ENCODE data around the gene SLC34A1. TPM values are rescaled to one million over a fixed set of nuclear protein-coding genes. Genes with fewer than 3 reads are reported as not detected.

The SLC34A1 gene
- total RNA-seq, 3 donors from 2014 or later: not detected

DNA sequence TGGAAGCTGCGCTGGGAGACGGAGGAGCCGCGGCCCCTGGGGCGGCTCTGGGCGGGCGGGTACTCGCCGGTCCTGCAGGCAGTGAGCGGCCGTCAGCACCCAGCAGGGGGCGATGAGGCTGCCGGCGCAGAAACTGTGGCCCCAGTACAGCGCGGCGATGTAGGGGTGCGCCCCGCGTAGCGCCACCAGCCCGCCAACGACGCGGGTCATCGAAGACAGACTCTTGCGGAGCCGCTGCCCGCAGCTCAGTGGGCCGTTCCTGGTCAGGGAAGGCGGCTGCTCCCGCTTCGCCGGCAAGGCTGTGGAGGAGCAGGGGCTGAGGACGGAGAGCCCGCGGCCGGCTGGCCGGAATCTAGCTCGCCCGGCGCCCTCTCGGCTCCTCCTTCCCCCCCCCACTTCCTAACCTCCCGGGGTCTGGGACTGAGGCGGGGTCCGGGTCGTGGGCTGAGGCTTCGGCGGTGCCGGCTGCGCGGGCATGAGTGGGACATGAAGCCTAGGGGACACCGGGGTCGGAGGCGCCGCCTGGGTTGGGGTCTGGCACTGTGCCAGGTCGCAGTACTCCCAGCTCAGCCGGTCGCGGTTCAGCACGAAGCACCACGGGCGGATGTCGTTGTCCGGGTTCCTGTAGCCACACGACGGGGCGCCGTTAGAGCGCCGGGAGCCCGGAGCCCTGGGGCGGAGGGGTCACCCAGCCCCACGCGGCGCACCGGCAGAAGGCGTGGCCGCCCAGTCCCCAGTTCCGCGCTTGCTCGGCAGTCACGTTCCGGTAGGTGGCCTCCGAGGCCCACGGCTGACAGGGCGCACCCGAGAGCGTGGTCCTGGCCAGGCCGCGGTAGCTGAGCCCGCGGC, 19.8 kb downstream of the SLC34A1 start:
- Histone ChIP-seq H3K36me3 (ENCODE audit: low read depth) (no peaks in the 10 kb centered on the region), H3K4me1 (ENCODE audit: low read depth) (peaks cover 35% of the 10 kb centered on the region), H3K9me3 (no peaks in the 10 kb centered on the region), H3K4me3 (peak overlapping the region; percentile 16)
- peak; percentile 82 for ATAC-seq
- intact Hi-C loops (cut with DNase I, micrococcal nuclease): no loop called here
- TF ChIP-seq, protein P1, sequence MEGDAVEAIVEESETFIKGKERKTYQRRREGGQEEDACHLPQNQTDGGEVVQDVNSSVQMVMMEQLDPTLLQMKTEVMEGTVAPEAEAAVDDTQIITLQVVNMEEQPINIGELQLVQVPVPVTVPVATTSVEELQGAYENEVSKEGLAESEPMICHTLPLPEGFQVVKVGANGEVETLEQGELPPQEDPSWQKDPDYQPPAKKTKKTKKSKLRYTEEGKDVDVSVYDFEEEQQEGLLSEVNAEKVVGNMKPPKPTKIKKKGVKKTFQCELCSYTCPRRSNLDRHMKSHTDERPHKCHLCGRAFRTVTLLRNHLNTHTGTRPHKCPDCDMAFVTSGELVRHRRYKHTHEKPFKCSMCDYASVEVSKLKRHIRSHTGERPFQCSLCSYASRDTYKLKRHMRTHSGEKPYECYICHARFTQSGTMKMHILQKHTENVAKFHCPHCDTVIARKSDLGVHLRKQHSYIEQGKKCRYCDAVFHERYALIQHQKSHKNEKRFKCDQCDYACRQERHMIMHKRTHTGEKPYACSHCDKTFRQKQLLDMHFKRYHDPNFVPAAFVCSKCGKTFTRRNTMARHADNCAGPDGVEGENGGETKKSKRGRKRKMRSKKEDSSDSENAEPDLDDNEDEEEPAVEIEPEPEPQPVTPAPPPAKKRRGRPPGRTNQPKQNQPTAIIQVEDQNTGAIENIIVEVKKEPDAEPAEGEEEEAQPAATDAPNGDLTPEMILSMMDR (IDR thresholded peaks at IDR 0.05): peak; percentile 65
- DNase-seq: peak; percentile 88 to 94 (median 93)

GRCh38 chr5:177404641-177405179, 20.5 kb downstream of the SLC34A1 start:
- ATAC-seq (no peak), DNase-seq (peak in 1 of 3 donors; percentile 29)
- peaks cover 32% of the 10 kb centered on the region for H3K4me1 ChIP-seq (ENCODE audit: low read depth)
- H3K36me3 ChIP-seq (ENCODE audit: low read depth): no peaks in the 10 kb centered on the region
- H3K9me3 ChIP-seq: no peaks in the 10 kb centered on the region
- TF ChIP-seq, protein P1 (IDR thresholded peaks at IDR 0.05): no peak
- intact Hi-C loops (cut with DNase I, micrococcal nuclease): no loop called here
- H3K4me3 ChIP-seq: peak overlapping the region; percentile 16

- no peak for ATAC-seq
- intact Hi-C loops (cut with DNase I, micrococcal nuclease): no loop called here
- Histone ChIP-seq H3K4me1 (ENCODE audit: low read depth) (peaks cover 29% of the 10 kb centered on the region), H3K36me3 (ENCODE audit: low read depth) (no peaks in the 10 kb centered on the region), H3K4me3 (no peak overlapping the region), H3K9me3 (no peaks in the 10 kb centered on the region)
- TF ChIP-seq, protein P1 (IDR thresholded peaks at IDR 0.05): no peak
- DNase-seq: no peak
These were observed 21.1 kb downstream of the SLC34A1 start for GRCh38 chr5:177405312-177405711.

GRCh38 chr5:177405805-177406204, 21.6 kb downstream of the SLC34A1 start:
- ATAC-seq (no peak), DNase-seq (peak in 2 of 3 donors; percentile 50 to 74)
- H3K9me3 ChIP-seq: no peaks in the 10 kb centered on the region
- H3K4me3 ChIP-seq: no peak overlapping the region
- peaks cover 29% of the 10 kb centered on the region for H3K4me1 ChIP-seq (ENCODE audit: low read depth)
- intact Hi-C loops (cut with DNase I, micrococcal nuclease): no loop called here
- TF ChIP-seq, protein P1 (IDR thresholded peaks at IDR 0.05): no peak
- H3K36me3 ChIP-seq (ENCODE audit: low read depth): no peaks in the 10 kb centered on the region

DNA sequence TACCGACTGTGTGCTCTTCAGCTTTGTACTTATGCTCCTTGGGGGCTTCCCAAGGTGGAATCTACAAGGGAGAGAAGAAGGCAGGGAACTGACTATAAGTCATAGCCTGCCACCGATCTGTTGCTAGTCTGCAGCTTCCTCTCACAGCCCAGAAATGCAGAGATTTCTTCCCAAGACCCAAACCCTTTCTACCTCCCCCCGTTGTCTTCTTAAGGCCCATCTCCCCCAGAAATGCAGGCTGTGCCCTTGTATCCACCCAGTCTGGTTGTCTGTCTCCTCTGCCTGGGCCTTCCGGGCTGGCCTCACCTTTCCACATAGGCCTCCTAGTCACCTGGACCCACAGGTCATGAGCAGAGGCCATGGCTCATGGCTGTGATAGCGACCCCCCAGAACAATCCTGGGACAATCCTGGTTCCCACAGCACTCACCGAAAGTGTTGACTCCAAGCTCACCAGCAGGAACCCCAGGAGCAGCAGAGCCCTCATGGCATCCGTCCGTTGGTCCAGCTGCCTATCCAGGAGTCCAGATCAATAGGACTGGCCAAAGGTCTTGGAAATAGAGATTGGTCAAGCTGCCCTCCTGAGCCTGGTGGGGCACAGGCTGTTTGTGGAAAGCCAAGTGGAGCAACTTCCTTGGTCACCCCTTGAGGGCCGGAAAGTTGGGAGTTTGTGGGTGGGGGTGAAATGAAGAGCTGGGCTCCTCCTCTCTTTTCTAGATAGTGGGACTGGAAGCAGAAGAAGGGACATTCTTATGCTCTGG, 25.0 kb downstream of the SLC34A1 start, which contains the start of gene F12:
TSS of gene F12 (minus strand) at position 522 of the 759 bp plus-strand sequence. CDS start at position 485, 37 bp downstream.
- Histone ChIP-seq H3K4me3 (no peak within 1 kb of the TSS), H3K36me3 (ENCODE audit: low read depth) (no peaks in the 10 kb centered on the region), H3K9me3 (no peaks in the 10 kb centered on the region), H3K4me1 (ENCODE audit: low read depth) (peaks cover 7% of the 10 kb centered on the region)
- DNase-seq (no peak), ATAC-seq (no peak)
- TF ChIP-seq, protein P1 (IDR thresholded peaks at IDR 0.05): no peak
- intact Hi-C loops (cut with DNase I, micrococcal nuclease): no loop called here

All from mucosa of descending colon (tissue), 3 donors.